Heart right ventricle (tissue), 16 donors: ENCODE measurements around the gene CLDN6. TPM values are rescaled to one million over a fixed set of nuclear protein-coding genes. Genes with fewer than 3 reads are reported as not detected.

Experiments used
- ATAC-seq, 8 donors: fragments of 200-7000 bp; cut with Tn5 transposase; one replicate each; pipeline ENCODE4 v1.9.1; 2020; ENCODE audit warnings: mild to moderate bottlenecking in 8 of 8, moderate library complexity in 8 of 8, moderate number of reproducible peaks in 1 of 8
- DNase-seq, 2 donors: peaks; one replicate each; pipeline ENCODE4 v3.0.0-alpha.2; 2020
- H3K27ac ChIP-seq, 10 donors: fragments of 200-600 bp; sonication (generic) in 2 of 10; one replicate each; pipeline versions ENCODE4 v1.5.0 to v1.8.0; 2020 to 2022; ENCODE audit warnings: mild to moderate bottlenecking in 3 of 10
- H3K27me3 ChIP-seq, 7 donors: fragments of 200-600 bp; one replicate each; pipeline ENCODE4 v1.8.0; 2021 to 2022; ENCODE audit warnings: mild to moderate bottlenecking in 2 of 7
- H3K36me3 ChIP-seq, 9 donors: fragments of 200-600 bp; sonication (generic) in 1 of 9; one replicate each; pipeline versions ENCODE4 v1.5.0 to v1.8.0; 2020 to 2022; ENCODE audit warnings: mild to moderate bottlenecking in 2 of 9
- H3K4me1 ChIP-seq, 9 donors: fragments of 200-600 bp; sonication (generic) in 1 of 9; one replicate each; pipeline versions ENCODE4 v1.5.0 to v1.8.0; 2020 to 2022; ENCODE audit warnings: mild to moderate bottlenecking in 4 of 9
- H3K4me3 ChIP-seq, 10 donors: fragments of 200-600 bp; sonication (generic) in 2 of 10; one replicate each; pipeline versions ENCODE4 v1.5.0 to v1.8.0; 2020 to 2022; ENCODE audit warnings: mild to moderate bottlenecking in 7 of 10, moderate library complexity in 2 of 10
- H3K9me3 ChIP-seq, 11 donors: fragments of 200-600 bp in 10 of 11; sonication (generic) in 2 of 11; one replicate each; pipeline versions ENCODE4 v1.5.0 to v1.8.0; 2013 to 2022; ENCODE audit warnings: mild to moderate bottlenecking in 2 of 11, control low read depth in 1 of 11, moderate library complexity in 1 of 11
- WGBS, 2 donors: extraction: QIAGEN DNeasy Blood & Tissue Kit; methylation state at CpG; one replicate each; pipeline ENCODE4 v1.1.7; 2013; ENCODE audit warnings: inconsistent platforms in 1 of 2; 5-methylcytosine and 5-hydroxymethylcytosine counted together
- intact Hi-C, 10 donors: fragments of 100-400 bp; cut with DNase I; formaldehyde crosslinking; loops; one replicate each; pipeline versions ENCODE4 v1.11.1 to v1.14.2; 2022
- polyA plus RNA-seq, 2 donors: library from polyadenylated mRNA; stranded (reverse); fragments of 200-250 nt; gene quantifications; one replicate each; pipeline ENCODE4 v1.2.3, GENCODE V29; 2013
- total RNA-seq, 10 donors: library from RNA; stranded (reverse); fragmentation: NEBNext Ultra II Directional in 3 of 10; extraction: Animal tissue kit (Norgen Biotek cat#: 25700) in 3 of 10; gene quantifications; one replicate each; pipeline versions ENCODE4 v1.2.1 to v1.2.4, GENCODE V29; 2021 to 2023
- TF ChIP-seq, protein P1 (sequence below), 9 donors: fragments of 200-600 bp; sonication (generic) in 2 of 9; IDR thresholded peaks; one replicate each; pipeline versions ENCODE4 v1.5.0 to v1.8.0; 2021 to 2022; ENCODE audit warnings: antibody characterized with exemption in 9 of 9, mild to moderate bottlenecking in 5 of 9, moderate library complexity in 1 of 9
- donor health status: Arrhythmogenic right ventricular cardiomyopathy.
- donor health status: ischemic (EF 13 %, LVEDD 7.1; RV severe dilation, severe dysfunction).
- donor health status: healthy with polysubstance abuse.
- donor health status: DM: no; HTN: yes; CAD: no.
- donor health status: DM: no; HTN: no; CAD: no.
- donor health status: ischemic (EF 25% LVEDD 6.9; RV normal size, moderate dysfunction).
- donor health status: ischemic (EF 25% LVEDD 5.7; RV mildly dilated, moderate dysfunction).
- donor health status: healthy.
- donor health status: DM: yes; HTN: yes; CAD: no.
- donor health status: Ischemic cardiomyopathy.
- donor health status: ischemic (EF 35%, LVEDD 5.7; RV mildly dilated, moderate dysfunction).
- donor health status: nonischemic (EF 11% LVEDD 7.7; RV severe dilation, severe dysfunction).
- donor health status: DM: yes; HTN: yes; CAD: no.
- donor health status: PGD.
- donor health status: ischemic (EF 29% LVEDD 5.4; RV normal size, mild dysfunction).
- donor health status: nonischemic (EF 23%, LVEDD 6.1; RV moderate dilation, normal function).

Gene CLDN6
- total and polyA plus RNA-seq, 12 donors, result 0.03 to 0.28 TPM; not detected in 10

DNA sequence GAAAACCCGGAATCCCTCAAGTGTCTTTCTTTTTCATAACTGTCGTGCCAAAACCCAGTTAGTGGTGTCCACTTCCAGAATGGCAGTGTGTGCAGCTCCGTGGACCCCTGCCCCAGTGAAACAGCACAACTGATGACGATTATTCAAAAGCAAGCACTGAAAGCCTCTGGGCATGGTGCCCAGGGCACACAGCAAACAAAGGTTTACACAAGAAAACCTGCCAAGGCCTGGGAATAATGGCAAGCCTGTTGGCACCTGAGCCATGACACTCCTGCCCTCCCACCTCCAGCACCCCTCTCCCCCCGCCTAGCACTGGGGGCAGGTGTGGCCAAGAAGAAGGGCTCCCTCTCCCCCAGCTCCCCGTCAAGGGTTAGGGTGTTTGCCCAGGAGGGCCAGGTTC, 40.5 kb downstream of the CLDN6 start:
- TF ChIP-seq, protein P1, sequence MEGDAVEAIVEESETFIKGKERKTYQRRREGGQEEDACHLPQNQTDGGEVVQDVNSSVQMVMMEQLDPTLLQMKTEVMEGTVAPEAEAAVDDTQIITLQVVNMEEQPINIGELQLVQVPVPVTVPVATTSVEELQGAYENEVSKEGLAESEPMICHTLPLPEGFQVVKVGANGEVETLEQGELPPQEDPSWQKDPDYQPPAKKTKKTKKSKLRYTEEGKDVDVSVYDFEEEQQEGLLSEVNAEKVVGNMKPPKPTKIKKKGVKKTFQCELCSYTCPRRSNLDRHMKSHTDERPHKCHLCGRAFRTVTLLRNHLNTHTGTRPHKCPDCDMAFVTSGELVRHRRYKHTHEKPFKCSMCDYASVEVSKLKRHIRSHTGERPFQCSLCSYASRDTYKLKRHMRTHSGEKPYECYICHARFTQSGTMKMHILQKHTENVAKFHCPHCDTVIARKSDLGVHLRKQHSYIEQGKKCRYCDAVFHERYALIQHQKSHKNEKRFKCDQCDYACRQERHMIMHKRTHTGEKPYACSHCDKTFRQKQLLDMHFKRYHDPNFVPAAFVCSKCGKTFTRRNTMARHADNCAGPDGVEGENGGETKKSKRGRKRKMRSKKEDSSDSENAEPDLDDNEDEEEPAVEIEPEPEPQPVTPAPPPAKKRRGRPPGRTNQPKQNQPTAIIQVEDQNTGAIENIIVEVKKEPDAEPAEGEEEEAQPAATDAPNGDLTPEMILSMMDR (IDR thresholded peaks at IDR 0.05), result no peak

DNA sequence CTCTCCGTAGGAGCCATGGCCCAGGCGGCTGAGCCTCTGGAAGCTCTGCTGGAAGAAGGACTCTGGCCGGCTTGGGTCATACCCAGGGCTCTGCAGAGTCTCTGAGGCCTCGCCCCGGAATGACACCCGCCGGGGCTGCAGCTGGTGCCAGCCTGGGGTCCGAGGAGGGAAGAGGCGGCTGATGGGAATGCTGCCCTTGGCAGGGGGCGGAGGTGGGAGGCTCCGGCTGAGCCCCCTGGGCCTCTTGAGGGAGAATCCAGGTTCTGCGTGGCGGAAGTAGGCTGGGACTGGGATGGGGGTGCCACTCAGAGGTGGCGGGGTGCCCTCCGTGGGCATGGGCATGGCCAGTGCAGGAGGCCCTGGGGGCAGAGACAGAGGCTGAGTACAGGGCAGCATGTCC, 41.3 kb downstream of the CLDN6 start:
- WGBS, 2 donors, result 93 to 97% methylated on average over 15 of the region's 15 CpGs
- H3K4me1 ChIP-seq, result peaks cover 0 to 29% (median 19%) of the 10 kb centered on the region in 9 donors
- intact Hi-C loops, result no loop called here
- peaks cover 0 to 12% (median 7%) of the 10 kb centered on the region in 7 donors for H3K27me3 ChIP-seq
- ATAC-seq (no peak), DNase-seq (no peak)
- no peak overlapping the region for H3K27ac ChIP-seq
- H3K36me3 ChIP-seq, result peaks cover 0 to 25% (median 0%) of the 10 kb centered on the region in 9 donors
- TF ChIP-seq, protein P1 (IDR thresholded peaks at IDR 0.05), result no peak
- no peaks in the 10 kb centered on the region for H3K9me3 ChIP-seq
- H3K4me3 ChIP-seq, result no peak overlapping the region

More for the DNA sequence above, 40.5 kb downstream of the CLDN6 start:
- ATAC-seq (no peak), DNase-seq (no peak)
- 87% methylated on average over 6 of the region's 6 CpGs for WGBS, 2 donors
- intact Hi-C loops, result no loop called here
- Histone ChIP-seq H3K4me3 (no peak overlapping the region), H3K27ac (no peak overlapping the region), H3K36me3 (peaks cover 0 to 17% (median 0%) of the 10 kb centered on the region in 9 donors), H3K9me3 (no peaks in the 10 kb centered on the region), H3K27me3 (peaks cover 0 to 12% (median 7%) of the 10 kb centered on the region in 7 donors), H3K4me1 (peaks cover 0 to 29% (median 17%) of the 10 kb centered on the region in 9 donors)

DNA sequence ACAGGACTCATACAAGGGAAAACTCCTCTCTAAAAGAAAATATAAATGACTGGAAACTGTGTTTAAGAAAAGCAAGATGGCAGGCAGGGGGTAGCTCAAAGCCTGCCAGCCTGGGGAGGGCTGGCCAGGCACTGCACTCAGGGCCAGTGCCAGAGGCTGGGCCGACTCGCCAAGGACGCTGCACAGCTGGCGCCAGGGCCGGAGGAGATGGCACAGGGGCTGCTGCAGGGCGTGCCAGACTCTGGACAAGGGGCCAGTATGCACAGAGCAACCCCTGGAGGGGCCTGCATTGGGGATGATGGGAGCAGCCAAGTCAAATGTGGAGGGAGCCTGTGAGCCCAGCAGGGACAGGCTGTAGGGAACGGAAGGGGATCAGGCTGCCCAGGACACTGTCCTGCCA, 41.8 kb downstream of the CLDN6 start:
- Histone ChIP-seq H3K4me3 (no peak overlapping the region), H3K27ac (no peak overlapping the region), H3K9me3 (no peaks in the 10 kb centered on the region), H3K36me3 (peaks cover 0 to 26% (median 0%) of the 10 kb centered on the region in 9 donors), H3K27me3 (peaks cover 0 to 12% (median 7%) of the 10 kb centered on the region in 7 donors), H3K4me1 (peaks cover 0 to 29% (median 15%) of the 10 kb centered on the region in 9 donors)
- 94 to 95% methylated on average over 7 of the region's 7 CpGs for WGBS, 2 donors
- DNase-seq, result no peak
- TF ChIP-seq, protein P1 (IDR thresholded peaks at IDR 0.05), result no peak
- intact Hi-C loops, result no loop called here
- ATAC-seq, result no peak

DNA sequence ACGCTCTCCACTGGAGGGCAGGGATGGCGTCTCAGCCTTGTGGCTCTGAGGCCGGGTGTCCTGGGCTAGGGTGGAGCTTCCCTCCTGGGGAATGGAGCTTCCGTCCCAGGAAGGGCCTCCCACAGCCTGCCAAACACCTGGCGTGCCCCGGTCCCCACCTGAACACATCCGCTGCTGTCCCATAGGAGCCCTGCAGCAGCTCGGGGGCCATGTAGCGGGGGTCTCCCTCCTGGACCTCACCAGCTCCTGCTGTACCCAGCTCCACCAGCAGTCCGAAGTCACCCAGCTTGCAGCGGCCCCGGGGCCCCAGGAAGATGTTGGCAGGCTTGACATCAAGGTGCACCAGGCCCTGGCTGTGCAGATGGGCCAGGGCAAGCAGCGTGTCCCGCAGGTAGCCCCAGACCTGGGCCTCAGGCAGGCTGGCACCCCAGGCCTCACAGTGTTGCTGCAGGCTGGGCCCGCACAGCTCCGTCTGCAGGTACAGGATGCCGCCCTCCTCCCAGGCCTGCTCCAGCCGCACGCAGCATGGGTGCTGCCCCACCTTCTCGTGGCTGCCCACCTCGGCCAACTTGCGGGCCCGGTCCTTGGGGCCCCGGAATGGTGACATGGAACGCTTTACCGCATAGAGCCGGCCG, 42.7 kb downstream of the CLDN6 start:
- DNase-seq, result no peak
- H3K4me1 ChIP-seq, result peaks cover 0 to 29% (median 15%) of the 10 kb centered on the region in 9 donors
- no peak for ATAC-seq
- TF ChIP-seq, protein P1 (IDR thresholded peaks at IDR 0.05), result no peak
- no peaks in the 10 kb centered on the region for H3K9me3 ChIP-seq
- peaks cover 0 to 12% (median 7%) of the 10 kb centered on the region in 7 donors for H3K27me3 ChIP-seq
- no peak overlapping the region for H3K4me3 ChIP-seq
- H3K36me3 ChIP-seq, result peaks cover 0 to 26% (median 0%) of the 10 kb centered on the region in 9 donors
- intact Hi-C loops, result no loop called here
- WGBS, 2 donors, result 95% methylated on average over 28 of the region's 28 CpGs
- H3K27ac ChIP-seq, result no peak overlapping the region
